GM19438 (cell line): ENCODE data around the gene TMCO5A.

Experiments used
- ATAC-seq: cut with Tn5 transposase; IDR thresholded peaks from one replicate; pipeline ENCODE4 v1.9.1; 2021; ENCODE audit warnings: low read depth; ENCODE audit not compliant: unreplicated experiment

The TMCO5A gene

DNA sequence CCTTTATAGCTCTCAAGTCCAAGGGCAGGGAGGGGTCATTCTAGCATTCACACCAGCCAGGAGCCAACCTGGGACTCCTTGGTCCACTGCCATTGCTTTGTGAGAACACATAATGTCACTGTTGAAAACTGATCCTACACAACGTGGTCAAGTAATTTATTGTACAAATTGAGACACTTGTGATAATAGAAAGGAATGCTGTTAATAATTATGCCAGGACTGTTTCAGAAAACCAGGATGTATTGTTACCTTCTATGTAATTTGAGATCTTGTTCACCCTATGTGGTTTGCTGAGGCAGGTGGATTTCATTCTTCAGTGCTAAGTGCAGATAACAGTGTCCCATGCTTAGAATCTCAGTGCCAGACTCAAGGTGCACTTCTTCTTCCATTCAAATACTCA lies 33.3 kb downstream of the TMCO5A start:
- no peak for ATAC-seq

DNA sequence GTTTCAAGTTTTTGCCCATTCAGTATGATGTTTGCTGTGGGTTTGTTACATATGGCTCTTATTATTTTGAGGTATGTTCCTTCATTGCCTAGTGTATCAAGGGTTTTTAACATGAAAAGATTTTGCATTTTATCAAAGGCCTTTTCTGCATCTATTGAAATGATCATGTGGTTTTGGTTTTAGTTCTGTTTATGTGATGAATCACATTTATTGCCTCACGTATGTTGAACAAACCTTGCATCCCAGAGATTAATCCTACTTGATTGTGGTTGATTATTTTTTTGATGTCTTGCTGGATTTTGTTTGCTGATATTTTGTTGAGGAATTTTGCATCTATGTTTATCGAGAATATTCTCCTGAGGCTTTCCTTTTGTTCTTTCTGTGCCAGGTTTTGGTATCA lies 39.4 kb downstream of the TMCO5A start:
- ATAC-seq, result no peak

GRCh38 chr15:37978231-37978630 lies 43.8 kb downstream of the TMCO5A start:
- ATAC-seq, result no peak

GRCh38 chr15:37979671-37980409 lies 45.4 kb downstream of the TMCO5A start:
- ATAC-seq, result no peak

DNA sequence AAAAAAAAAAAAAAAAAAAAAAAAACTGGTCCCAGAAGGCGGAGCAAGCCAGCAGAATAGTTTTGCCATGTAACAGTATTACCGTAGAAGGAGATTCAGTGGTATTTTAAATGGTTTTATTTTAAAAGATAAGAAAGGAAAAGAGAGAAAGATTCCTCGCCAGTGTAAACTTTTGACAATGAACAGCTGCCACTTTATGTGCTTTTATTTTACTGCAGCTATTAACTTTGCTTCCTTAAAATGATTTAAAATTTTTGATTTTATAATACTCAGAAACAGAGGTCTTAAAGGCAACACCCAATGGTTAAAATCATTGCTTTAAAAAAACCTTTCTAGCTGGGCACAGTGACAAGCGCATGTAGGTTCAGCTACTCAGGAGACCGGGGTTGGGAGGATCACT lies 46.8 kb downstream of the TMCO5A start:
- ATAC-seq, result no peak

DNA sequence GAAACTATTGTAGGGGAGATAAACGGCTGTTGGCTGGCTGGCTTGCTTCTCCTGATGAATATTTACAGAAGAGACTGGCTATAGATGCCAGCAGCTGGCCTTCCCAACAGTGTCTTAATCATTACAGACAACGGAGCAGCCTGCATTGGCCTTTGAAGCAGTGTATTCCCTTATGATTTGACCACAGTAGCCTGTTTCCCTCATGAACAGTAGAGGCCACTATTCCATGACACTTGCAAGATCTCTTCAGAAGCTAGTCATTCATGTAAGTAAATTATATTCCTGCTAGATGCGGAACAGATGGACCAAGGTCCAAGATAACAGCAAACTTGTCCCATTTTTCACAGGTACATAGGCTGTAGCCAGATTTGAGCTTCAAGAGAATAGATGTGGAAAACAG lies 47.3 kb downstream of the TMCO5A start:
- no peak for ATAC-seq

DNA sequence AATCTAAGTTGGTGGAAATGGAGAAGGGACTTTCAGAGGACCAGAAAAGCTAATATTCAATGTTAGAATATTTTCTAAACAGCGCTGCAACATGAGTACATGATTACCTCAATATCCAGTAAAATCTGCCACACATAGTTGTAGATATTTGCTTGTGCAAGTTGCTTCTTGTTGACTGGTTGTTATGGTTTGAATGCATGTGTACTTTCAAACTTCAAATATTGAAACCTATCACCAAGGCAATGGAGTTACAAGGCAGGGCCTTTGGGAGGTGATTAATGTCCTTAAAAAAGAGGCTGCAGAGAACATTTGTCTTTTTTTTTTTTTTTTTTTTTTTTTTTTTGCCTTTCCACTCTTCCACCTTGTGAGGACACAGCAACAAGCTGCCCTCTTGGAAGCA lies 49.9 kb downstream of the TMCO5A start:
- no peak for ATAC-seq

DNA sequence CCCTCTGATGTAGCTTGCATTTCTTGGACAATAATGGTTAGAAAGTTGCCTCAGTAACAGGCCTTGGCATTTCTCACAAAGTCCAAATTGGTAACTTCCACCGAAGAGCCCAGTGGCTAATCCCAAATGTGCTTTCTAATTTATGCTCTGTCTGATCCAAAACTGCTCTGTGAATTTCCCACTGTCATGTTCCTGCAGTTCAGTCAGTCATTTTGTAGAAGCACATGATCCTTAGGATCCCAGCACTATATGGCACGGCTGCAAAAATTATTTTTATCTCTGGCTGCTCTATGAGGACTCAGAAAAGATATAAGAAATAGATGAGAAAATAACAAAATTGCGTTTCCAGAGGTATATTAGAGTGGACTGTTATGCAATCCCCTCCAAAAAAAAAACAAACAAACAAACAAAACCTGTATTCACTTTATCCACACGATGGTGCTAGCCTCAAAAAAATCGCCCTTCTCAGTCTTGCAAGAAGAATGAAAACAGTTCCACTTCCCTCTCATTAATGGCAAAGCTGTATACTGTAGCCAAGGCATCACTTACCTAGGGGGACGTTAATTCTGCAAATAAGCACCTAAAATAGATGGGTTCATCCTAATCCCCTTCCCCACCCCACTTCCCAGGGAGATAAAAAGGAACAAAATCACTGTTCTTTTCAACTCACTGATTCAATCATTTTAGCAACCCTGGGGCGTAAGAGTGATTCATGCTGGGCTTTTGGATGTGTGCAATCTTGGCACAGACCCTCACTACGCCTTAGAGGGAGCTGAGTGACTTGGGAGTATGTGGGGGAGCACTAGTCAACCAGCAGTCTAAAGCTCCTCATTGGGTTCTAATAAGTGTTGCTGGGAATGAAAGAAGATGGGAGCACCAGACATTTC lies 61.3 kb downstream of the TMCO5A start:
- ATAC-seq, result peak; percentile 54
